ENCODE measurements around the gene PRR7. TPM values are rescaled to one million over a fixed set of nuclear protein-coding genes. Genes with fewer than 3 reads are reported as not detected.

Gene PRR7
- total and polyA plus RNA-seq, 2 of the 4 experiments (the other 2 are of a cell fraction) = 1.1 to 10.1 TPM

GRCh38 chr5:177490992-177491391 is 44.4 kb downstream of the PRR7 start:
- CTCF ChIA-PET = no interaction called here
- no peak overlapping the region for H4K91ac ChIP-seq (ENCODE audit: insufficient read depth, low read depth, low read length)
- no peak overlapping the region for H3K18ac ChIP-seq (ENCODE audit: low read depth, low read length)
- TF ChIP-seq RCOR1 (IDR thresholded peaks at IDR 0.05; ENCODE audit: insufficient replicate concordance, low read length) (no peak), CEBPB (IDR thresholded peaks at IDR 0.05; ENCODE audit: low read depth, low read length) (no peak), NFE2L2 (IDR thresholded peaks at IDR 0.05; ENCODE audit: low read depth, low read length) (no peak), FOS (IDR thresholded peaks at IDR 0.05; ENCODE audit: low read depth, low read length) (no peak), MXI1 (IDR thresholded peaks at IDR 0.05; ENCODE audit: borderline replicate concordance, low read depth, low read length) (no peak)
- TF ChIP-seq, protein P1, sequence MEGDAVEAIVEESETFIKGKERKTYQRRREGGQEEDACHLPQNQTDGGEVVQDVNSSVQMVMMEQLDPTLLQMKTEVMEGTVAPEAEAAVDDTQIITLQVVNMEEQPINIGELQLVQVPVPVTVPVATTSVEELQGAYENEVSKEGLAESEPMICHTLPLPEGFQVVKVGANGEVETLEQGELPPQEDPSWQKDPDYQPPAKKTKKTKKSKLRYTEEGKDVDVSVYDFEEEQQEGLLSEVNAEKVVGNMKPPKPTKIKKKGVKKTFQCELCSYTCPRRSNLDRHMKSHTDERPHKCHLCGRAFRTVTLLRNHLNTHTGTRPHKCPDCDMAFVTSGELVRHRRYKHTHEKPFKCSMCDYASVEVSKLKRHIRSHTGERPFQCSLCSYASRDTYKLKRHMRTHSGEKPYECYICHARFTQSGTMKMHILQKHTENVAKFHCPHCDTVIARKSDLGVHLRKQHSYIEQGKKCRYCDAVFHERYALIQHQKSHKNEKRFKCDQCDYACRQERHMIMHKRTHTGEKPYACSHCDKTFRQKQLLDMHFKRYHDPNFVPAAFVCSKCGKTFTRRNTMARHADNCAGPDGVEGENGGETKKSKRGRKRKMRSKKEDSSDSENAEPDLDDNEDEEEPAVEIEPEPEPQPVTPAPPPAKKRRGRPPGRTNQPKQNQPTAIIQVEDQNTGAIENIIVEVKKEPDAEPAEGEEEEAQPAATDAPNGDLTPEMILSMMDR (conservative IDR thresholded peaks at IDR 0.05; ENCODE audit: low read depth, low read length) = no peak
- 100% methylated on average over 3 of the region's 16 CpGs; no CpG with 5 or more reads in 1 of the 2 experiments for WGBS, 2 experiments (ENCODE audit: extremely low coverage in 2 of 2, insufficient read length in 1 of 2)
- H2AK5ac ChIP-seq (ENCODE audit: low read depth, low read length) = no peak overlapping the region
- H3K4me3 ChIP-seq (ENCODE audit: insufficient read depth, low read depth, low read length) = no peak overlapping the region
- dilution Hi-C loops (cut with HindIII; ENCODE audit: low sequenced_read_pairs, unreplicated experiment) = no loop called here
- intact Hi-C loops (cut with micrococcal nuclease) = no loop called here
- no peak overlapping the region for H3K27ac ChIP-seq (ENCODE audit: insufficient read depth, low read length)
- no peak overlapping the region for H4K8ac ChIP-seq (ENCODE audit: low read depth in 2 of 2, low read length in 2 of 2)
- H3K27me3 ChIP-seq (ENCODE audit: control insufficient read depth, insufficient read depth, low read length) = no peaks in the 10 kb centered on the region
- H2AFZ ChIP-seq (replicated peaks; ENCODE audit: low read length, poor library complexity) = no peak overlapping the region
- POLR2A ChIA-PET (ENCODE audit: unreplicated experiment) = no interaction called here
- no peak overlapping the region for H2BK15ac ChIP-seq (ENCODE audit: low read depth, low read length)
- no peak overlapping the region for H2BK5ac ChIP-seq (ENCODE audit: low read depth, low read length, poor library complexity, severe bottlenecking)
- H3K4me2 ChIP-seq (ENCODE audit: low read depth, low read length) = no peak overlapping the region
- no TSS peak for BruUV-seq (replicated peaks)
- H2AK9ac ChIP-seq (replicated peaks; ENCODE audit: low read depth, low read length, poor library complexity) = peak overlapping the region; percentile 42
- H4K20me1 ChIP-seq (ENCODE audit: insufficient read depth, low read length) = peaks cover 95% of the 10 kb centered on the region
- no peak overlapping the region for H3K4ac ChIP-seq (ENCODE audit: low read depth, low read length)
- no peaks in the 10 kb centered on the region for H3K9me3 ChIP-seq (ENCODE audit: control insufficient read depth, insufficient read depth, low read length)
- no peak overlapping the region for H2BK20ac ChIP-seq (ENCODE audit: low read depth, low read length)
- no peak overlapping the region for H3K23ac ChIP-seq (ENCODE audit: low read depth, low read length)
- H3K14ac ChIP-seq (replicated peaks; ENCODE audit: low read depth, low read length) = no peak overlapping the region
- peaks cover 81% of the 10 kb centered on the region for H3K36me3 ChIP-seq (ENCODE audit: control insufficient read depth, insufficient read depth, low read length)
- DNase-seq (no peak), ATAC-seq (ENCODE audit: low read depth) (no peak)
- H3K4me1 ChIP-seq (ENCODE audit: control insufficient read depth, insufficient read depth, low read length) = peaks cover 25% of the 10 kb centered on the region
- no peak overlapping the region for H3K56ac ChIP-seq (ENCODE audit: extremely low read depth, insufficient read depth, low read length)
- H4K5ac ChIP-seq (ENCODE audit: low read depth, low read length) = no peak overlapping the region
- H3K79me1 ChIP-seq (ENCODE audit: low read depth in 1 of 2, low read length in 2 of 2) = peaks cover 40 to 82% of the 10 kb centered on the region in 2 experiments
- no peak overlapping the region for H2BK120ac ChIP-seq (ENCODE audit: low read depth, low read length)
- peaks cover 9% of the 10 kb centered on the region for H3K9me1 ChIP-seq (ENCODE audit: insufficient read depth, low read length)
- in situ Hi-C loops (cut with MboI; ENCODE audit: low sequenced_read_pairs) = no loop called here
- H3K9ac ChIP-seq (ENCODE audit: low read depth, low read length) = no peak overlapping the region

All from IMR-90 (cell line).